HG03565 (cell line): Measurements from ENCODE around the gene ARSI.

Source experiments
- ATAC-seq: cut with Tn5 transposase; IDR thresholded peaks from one replicate; pipeline ENCODE4 v1.9.1; 2021; ENCODE audit warnings: mild to moderate bottlenecking, moderate library complexity; ENCODE audit not compliant: unreplicated experiment

ARSI gene

GRCh38 chr5:150309101-150309885 lies 6.6 kb upstream of the ARSI start:
- ATAC-seq = no peak

DNA sequence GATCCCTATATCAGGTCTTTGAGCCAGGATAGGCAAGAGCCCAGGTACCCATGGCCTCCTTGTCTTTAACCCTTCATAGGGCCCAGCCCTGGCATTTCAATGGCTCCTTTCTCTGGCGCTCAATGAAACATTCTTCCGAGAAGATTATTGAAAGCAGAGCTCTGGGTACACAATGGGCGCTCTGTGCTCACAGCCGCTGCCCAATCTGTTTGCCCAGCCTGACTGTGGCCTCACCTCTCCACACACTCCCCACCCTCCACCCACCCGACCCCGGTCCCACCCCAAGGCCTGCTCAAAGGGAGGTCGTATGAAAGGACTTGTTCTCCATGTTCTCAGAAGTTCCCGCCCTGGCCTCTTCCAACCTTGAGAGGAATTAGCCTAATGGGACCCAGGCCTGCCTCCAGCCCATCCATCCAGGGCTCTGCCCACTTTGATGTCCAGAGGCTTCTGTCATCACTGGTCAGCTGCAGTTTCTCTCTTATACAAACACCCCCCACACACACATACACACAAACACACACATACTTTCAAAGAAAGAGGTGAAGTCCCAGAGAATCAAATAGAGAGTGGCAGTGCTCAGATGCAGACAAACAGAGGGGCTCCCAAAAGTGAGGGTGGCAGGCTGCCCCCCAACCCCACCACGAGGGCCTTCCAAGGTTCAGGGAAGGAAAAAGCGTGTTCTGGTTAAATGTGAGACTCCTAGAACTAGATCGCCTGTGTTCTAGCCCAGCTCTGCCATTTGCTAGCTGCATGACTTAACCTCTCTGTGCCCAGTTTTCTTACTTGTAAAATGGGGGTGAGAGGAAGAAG lies 5.1 kb upstream of the ARSI start:
- ATAC-seq = no peak

GRCh38 chr5:150306775-150307174 lies 4.1 kb upstream of the ARSI start:
- ATAC-seq = no peak

- no peak for ATAC-seq
Measured at GRCh38 chr5:150305557-150305956, 2.9 kb upstream of the ARSI start.

- ATAC-seq = no peak
Measured at GRCh38 chr5:150305095-150305494, 2.4 kb upstream of the ARSI start.

DNA sequence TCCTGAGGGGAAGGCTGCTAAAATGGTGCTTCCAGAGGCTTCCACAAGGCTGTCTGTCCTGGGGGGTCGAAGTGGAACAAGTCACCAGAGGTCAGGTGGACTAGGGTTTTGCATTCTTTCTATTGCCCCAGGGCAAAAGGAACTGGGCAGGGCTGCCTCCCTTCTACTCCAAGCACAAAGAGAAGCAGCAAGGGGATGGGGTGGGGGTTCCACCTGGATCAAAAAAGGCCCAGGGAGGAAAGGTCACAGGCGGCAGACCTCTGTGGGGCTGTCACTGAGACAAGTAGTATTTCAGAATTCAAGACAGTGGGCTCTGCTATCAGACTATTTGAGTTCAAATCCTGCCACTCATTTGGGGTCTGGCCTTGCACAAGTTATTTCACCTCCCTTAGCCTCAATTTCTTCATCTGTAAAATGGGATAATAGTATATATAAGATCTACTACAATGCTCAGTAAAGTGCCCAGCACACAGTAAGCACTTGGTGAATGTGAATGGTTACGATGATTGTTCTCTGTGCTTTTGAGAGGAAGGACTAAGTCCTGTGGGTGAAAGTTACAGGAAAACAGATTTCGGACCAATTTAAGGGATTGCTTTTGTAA lies 1.9 kb upstream of the ARSI start:
- ATAC-seq = no peak

DNA sequence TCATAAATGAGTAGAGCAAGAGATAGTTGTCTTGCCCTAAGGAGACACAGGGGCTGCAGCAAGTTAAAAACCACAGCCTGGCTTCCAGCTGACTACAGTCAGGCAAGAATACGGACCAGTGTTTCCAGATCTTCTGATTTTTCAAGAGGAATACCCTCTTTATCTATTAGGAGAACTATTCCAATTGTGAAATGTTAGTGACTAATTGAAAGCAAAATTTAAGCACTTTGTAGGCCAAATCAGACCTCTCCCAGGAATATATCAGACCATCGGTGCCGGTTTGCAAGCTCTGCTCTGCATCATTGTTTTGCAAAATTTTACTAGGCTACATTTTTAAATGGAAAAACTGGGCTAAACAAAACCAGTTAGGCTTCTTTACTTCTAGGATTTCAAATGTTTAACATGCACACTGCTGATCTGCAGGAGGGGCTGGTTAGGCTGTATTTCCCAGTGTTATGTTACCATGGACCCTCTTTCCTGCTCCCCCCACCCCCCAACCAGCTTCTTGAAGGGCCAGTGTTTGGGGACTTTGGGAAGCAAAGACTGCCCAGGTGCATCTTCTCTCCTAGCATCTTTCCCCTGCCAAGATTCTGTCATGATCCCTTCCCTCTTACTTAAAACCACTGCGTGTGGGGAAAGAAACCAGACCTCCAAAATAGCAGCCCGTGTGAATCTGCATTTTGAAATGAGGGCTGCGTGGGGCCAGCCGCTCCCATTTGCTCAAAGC lies 1.1 kb upstream of the ARSI start:
- ATAC-seq = no peak

DNA sequence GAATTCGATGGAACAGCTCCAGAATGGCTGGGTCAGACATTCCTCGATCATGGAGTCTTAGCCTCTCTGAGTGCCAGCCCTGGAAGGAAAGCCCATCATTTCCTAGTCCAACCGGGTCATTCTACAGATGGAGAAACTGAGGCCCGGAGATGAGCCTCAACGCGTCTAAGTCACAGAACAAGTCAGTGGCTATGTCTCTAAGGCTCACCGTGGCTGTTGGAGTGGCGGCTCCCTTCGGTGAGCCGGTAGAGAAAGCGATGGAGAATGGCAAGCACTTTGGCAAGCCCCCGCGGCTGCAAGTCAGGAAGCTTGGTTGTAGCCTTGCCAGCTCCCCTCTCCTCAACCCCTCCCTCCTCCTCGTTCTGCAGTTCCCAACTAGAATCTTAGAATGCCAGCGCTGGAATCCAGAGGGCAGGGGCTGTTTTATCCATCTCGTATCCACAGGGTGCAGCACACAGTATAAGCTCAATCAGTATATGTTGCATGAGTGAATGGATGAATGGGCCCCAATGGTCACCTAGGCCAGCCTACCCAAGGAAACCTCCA lies 438 bp upstream of the ARSI start:
- ATAC-seq = no peak

- no peak for ATAC-seq
Measured at GRCh38 chr5:150301901-150302300, 804 bp downstream of the ARSI start.

DNA sequence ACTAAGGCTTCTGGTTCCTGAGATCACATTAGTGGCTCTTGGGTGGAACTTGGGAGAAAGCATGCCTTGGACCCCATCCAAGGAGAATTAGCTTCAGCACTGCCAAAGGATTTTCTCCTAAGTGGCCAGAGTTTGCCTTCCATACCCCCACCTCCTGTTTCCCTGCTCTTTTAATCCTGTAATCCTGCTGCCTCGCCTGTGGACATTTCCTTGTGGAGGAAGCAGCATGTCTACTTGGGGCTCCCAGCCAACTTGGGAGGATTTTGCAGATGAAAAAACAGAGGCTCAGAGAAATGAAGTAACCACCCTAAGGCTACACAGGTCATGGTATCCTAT lies 1.6 kb downstream of the ARSI start:
- no peak for ATAC-seq

GRCh38 chr5:150300496-150301169 lies 2.1 kb downstream of the ARSI start:
- no peak for ATAC-seq

DNA sequence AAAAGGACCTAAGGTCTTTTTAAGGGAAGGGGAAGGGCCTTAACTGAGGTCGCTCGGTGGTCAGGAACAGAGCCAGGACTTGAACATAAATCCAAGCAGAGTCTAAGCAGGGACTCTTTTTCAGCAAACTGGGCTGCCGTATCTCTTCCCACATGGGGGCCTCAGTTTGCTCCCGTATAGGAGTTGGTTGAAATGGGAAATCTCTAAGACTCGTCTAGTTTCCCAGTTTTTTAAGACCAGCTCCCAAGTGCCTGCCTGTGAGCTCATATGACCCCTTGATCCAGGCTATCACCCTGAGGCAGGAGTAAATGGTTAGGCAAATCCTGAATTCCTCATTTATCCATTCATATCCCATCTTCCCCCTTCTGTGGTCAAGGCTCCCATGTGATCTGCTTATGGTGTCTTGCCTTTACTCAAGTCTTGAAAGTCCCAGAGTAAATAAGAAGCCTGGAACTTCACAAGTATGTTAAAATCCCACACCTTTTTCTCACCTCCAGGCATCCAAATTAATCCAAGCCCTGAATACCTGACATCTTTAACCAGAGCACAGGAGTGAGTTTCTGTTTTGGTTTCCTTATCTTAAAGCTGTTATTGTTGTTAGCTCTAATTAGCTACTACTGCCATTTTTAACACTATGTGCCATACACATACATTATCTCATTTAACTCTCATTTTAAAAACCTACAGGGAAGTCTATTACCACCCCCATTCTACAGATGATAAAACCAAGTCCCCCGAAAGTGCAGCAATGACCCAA lies 3.0 kb downstream of the ARSI start:
- no peak for ATAC-seq

- no peak for ATAC-seq
Measured at GRCh38 chr5:150298701-150299451, 3.8 kb downstream of the ARSI start.

GRCh38 chr5:150297934-150298595 lies 4.6 kb downstream of the ARSI start:
- no peak for ATAC-seq

- ATAC-seq = no peak
Measured at GRCh38 chr5:150297236-150297890, 5.3 kb downstream of the ARSI start.

GRCh38 chr5:150296496-150296895 lies 6.2 kb downstream of the ARSI start:
- no peak for ATAC-seq

GRCh38 chr5:150295741-150296486 lies 6.8 kb downstream of the ARSI start:
- no peak for ATAC-seq
